Kidney epithelial cell (primary cell): Measurements from ENCODE around the gene TBCA. TPM values are rescaled to one million over a fixed set of nuclear protein-coding genes. Genes with fewer than 3 reads are reported as not detected.

Source experiments
- DNase-seq: peaks from one replicate; pipeline ENCODE4 v3.0.0-alpha.2; 2010; ENCODE audit warnings: low read depth
- H3K27me3 ChIP-seq: 2 replicates; pipeline ENCODE4 v1.6.0; 2011; ENCODE audit warnings: low read length; ENCODE audit not compliant: control insufficient read depth, insufficient read depth
- H3K36me3 ChIP-seq: 2 replicates; pipeline ENCODE4 v1.5.1; 2011; ENCODE audit warnings: low read length; ENCODE audit not compliant: control insufficient read depth, insufficient read depth
- H3K4me3 ChIP-seq: 2 replicates; pipeline ENCODE4 v1.5.1; 2011; ENCODE audit warnings: low read depth, mild to moderate bottlenecking, control low read depth, low read length
- total RNA-seq: library from RNA; depleted of rRNA; stranded (reverse); fragments of >200 nt; gene quantifications from 2 replicates; pipeline ENCODE4 v1.2.3, GENCODE V29; 2015
- TF ChIP-seq, protein P1 (sequence below): IDR thresholded peaks from 2 replicates; pipeline ENCODE4 v1.5.1; 2011; ENCODE audit warnings: mild to moderate bottlenecking, moderate library complexity, low read length, control low read depth, inconsistent platforms; ENCODE audit not compliant: insufficient read depth, poor library complexity, severe bottlenecking

TBCA gene
- total RNA-seq, 1 donor from 2014 or later = 233 TPM

DNA sequence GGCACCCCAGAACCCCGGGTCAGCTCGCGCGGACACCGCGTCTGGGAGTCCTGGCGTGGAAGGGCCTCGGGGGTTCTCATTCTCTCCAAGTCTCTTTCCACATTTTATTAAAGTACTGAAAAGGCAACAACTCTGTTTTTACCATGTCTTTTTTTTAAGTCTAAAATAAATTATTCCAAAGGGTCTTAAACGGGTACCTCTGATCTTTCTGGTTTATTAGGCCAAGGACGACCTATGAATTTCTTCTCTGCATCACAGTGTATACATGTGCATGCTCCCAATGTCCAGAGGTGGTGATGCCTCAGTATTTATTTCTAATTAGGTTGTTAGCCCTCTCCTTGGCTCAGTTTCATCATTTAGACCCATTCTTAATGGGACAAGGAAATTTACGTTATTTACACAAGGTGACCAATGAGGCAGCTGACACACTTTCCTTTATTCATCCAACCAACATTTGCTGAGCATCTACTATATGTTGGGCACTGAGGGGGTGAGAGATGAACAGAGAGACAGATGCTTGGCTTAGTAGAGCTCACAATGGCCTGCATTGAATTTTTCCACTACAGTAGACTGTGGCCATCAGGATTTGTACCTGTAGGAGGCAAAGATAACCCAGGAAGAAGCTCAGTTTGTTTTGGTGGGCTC lies 130.0 kb downstream of the TBCA start:
- TF ChIP-seq, protein P1, sequence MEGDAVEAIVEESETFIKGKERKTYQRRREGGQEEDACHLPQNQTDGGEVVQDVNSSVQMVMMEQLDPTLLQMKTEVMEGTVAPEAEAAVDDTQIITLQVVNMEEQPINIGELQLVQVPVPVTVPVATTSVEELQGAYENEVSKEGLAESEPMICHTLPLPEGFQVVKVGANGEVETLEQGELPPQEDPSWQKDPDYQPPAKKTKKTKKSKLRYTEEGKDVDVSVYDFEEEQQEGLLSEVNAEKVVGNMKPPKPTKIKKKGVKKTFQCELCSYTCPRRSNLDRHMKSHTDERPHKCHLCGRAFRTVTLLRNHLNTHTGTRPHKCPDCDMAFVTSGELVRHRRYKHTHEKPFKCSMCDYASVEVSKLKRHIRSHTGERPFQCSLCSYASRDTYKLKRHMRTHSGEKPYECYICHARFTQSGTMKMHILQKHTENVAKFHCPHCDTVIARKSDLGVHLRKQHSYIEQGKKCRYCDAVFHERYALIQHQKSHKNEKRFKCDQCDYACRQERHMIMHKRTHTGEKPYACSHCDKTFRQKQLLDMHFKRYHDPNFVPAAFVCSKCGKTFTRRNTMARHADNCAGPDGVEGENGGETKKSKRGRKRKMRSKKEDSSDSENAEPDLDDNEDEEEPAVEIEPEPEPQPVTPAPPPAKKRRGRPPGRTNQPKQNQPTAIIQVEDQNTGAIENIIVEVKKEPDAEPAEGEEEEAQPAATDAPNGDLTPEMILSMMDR = no peak
- DNase-seq = no peak
- peaks cover 73% of the 10 kb centered on the region for H3K27me3 ChIP-seq
- no peak overlapping the region for H3K4me3 ChIP-seq
- no peaks in the 10 kb centered on the region for H3K36me3 ChIP-seq

DNA sequence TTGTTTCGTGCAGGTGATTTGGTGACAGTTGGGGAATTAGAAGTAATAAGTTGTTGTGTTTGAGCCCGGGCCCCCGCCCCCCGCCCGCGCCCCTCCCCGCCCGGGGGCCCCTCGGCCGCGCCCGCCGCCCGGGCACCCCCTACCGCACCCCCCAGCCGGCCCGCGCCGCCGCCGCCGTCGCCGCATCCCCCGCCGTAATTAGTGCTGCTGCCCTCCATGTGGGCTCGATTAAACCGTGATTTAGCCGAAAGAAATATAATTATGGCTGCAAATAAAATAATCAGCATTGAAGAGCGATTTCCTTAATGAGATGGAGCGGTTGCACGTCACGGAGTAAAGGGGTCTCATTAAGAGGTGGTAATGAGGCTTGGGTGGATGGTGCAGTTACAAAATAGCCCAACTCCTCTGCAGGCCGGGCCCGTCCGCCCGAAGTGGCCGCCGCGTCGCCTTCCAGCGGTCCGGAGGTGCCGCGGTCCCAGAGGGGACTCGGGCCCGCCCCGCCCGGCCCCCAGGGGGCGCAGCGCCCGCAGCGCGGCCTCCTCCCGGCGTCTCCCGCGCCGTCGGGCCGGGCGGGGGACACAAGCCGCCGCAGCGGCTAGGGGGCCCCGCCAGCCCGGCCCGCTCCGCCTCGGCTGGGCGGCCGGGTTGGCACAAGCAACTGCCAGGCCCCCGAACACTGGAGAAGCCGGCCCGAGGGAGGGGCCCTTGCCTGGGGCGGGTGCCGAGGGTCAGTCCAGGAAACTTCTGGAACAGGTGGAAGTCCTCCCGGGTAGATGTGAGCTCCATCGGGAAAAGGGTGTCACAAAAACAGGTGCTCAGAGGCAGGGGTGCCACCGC lies 130.8 kb downstream of the TBCA start:
- no peaks in the 10 kb centered on the region for H3K36me3 ChIP-seq
- TF ChIP-seq, protein P1 = no peak
- no peak overlapping the region for H3K4me3 ChIP-seq
- H3K27me3 ChIP-seq = peaks cover 78% of the 10 kb centered on the region
- DNase-seq = no peak

DNA sequence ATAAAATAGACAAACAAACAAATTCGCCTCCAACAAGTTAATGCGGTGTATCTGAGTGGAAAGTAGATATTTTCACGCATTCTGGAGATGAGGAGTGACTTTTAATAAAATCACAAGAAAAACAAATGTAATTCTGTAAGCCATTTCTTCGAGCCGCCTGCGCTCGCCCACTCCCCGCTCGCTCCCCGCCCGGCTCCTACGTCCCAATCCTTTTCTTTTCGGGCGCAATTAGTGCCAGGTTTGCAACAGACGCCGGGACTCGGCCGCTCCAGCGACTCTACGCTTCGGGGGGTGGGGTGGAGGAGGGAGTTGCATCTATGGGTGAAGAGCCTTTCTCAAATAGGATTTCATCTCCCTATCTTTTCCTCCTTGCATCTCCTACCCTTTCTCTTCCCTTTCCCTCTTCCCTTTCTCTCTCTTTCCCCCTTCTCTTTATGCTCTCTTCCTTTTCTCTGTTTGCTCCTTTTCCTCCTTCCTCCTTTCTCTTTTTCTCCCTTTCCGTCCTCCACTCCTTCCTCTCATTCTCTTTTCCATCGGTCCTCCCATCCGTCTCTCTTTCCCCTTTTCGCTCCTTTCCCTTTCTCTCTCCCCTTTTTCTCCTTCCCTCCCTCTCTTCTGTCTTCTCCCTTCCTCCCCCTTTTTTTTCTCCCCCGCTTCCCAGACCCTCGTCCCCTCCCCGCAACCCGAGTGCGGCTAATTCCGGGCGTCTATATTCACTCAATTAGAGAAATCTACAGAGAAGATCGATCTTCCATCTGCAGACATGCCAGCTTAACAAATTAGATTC lies 131.6 kb downstream of the TBCA start:
- TF ChIP-seq, protein P1 = no peak
- no peak overlapping the region for H3K4me3 ChIP-seq
- no peak for DNase-seq
- no peaks in the 10 kb centered on the region for H3K36me3 ChIP-seq
- peaks cover 84% of the 10 kb centered on the region for H3K27me3 ChIP-seq

DNA sequence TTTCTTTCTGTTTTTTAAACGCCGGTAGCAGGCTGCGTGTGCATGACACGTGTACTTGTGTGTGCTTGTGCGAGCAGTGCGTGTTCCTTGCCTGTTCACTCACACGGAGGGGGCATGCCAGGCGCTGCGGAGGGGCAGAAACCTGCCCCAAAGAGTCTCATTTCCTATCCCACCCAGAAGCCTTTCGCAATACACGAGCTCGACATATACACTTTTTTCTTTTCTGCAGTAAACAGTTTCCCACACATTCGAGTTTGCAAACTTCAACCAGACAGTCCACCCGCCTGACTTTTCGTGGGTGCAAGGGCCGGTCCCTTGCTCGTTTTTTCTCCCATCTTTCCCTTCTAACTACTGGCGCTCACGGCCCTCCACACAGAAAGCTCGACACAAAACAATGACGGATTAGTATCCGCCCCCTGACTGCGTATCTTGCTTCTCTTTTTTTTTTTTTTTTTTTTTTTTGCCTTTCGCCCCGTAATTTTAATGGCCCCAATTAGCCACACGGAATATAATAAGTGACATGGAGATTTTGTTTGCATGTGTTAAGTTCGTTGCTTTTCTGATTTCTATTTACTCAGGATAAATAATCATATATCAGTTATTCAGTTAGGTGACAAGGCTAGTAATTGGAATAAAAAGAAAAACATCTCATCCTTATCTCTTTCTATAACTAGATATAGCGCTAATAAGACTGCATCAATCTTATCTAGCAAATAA lies 132.3 kb downstream of the TBCA start:
- Histone ChIP-seq H3K27me3 (peaks cover 83% of the 10 kb centered on the region), H3K36me3 (no peaks in the 10 kb centered on the region), H3K4me3 (no peak overlapping the region)
- no peak for DNase-seq
- TF ChIP-seq, protein P1 = no peak

DNA sequence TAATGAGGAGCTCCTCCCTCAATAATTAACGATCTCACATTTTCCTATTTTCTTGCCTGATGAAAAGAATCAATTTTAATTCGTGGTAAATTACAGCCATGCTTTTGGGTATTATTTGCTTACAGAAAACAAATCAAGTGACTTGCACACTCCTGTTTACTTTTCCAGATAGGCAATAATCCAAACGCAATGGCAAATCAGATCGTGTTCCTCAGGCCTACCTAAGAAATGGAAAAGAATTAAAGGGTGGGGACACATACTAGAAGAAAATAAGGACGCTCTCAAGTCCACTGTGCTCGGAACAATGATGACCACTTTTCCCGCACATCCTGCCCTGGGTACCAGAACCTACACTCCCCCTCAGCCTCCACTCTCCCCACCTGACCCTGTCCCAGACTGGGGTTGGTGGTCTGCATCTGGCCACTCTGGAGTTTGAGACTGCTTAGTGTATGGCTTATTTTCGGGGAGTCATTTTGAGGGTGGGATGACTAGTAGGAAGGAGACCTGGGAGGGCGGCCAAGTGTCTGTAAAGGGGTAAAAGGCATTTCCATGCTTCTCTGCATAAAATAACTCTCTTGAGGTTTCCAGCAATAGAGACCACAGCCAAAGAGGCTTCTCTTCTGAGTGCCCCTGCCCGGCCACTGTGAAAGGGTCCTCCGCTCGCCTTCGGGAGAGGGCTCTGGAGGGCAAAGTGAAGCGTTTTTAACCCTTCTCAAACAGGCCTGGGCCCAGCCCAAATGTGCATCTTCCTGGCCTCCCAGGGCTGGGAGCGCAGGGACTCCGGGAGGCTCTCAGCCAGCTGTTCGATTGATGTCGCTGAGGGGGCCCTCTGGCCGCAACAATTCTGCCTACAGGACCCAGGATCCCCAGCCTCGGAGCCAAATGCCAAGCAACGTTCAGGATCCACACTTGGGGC lies 133.1 kb downstream of the TBCA start:
- H3K36me3 ChIP-seq = no peaks in the 10 kb centered on the region
- no peak overlapping the region for H3K4me3 ChIP-seq
- H3K27me3 ChIP-seq = peaks cover 87% of the 10 kb centered on the region
- TF ChIP-seq, protein P1 = no peak
- no peak for DNase-seq
